NCI-H2196 (cell line): ENCODE results near the gene TEX10.
A peak's percentile ranks its signal among the peaks of the same experiment; 100 is the strongest.
"Not testable (repeated sequence)": the region's sequence is repeated elsewhere in the genome, so short reads cannot be mapped to it uniquely, and the experiment has no call there.

ENCODE experiments used
- DNase-seq: peaks from one replicate; lab custom pipeline; 2025; ENCODE audit not compliant: unreplicated experiment; lab: John Stamatoyannopoulos, UW

The TEX10 gene

DNA sequence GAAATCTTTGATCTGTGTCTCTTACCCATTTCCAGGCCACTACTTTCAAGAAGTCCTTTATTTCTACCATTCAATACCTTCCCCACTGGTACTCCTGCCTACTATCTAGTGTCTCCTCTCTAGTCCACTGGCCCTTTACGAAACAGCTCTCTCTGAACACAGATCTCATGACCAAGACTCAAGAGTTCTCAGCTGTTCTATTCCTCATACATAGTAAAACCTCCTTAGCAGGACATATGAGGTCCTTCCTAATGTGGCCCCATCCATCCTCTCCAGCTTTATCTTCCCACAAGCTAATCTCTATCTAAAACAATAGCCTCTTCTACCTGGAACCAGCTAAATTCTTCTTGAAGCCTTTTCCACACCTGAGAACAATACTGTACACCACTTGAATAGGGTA lies 2.6 kb downstream of the TEX10 start:
- no peak for DNase-seq

DNA sequence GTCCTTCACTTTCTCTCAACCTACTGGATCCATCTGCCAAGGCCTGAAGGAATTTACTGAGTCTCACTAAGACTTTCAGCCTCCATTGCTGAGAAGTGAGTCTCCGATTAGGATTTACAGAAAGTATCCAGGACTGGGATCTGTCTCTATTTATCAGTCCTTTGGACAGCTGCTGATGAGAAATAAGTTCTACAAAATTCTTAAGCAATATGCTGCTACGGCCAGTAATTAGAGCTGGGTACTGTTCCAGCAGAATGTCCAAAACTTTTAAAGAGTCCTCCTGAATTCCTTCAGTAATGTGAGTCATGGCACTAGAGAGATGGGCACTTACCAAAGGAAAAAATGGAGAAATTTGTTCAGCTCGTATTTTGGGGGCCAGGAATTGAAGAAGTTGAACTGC lies 5.9 kb downstream of the TEX10 start:
- no peak for DNase-seq

DNA sequence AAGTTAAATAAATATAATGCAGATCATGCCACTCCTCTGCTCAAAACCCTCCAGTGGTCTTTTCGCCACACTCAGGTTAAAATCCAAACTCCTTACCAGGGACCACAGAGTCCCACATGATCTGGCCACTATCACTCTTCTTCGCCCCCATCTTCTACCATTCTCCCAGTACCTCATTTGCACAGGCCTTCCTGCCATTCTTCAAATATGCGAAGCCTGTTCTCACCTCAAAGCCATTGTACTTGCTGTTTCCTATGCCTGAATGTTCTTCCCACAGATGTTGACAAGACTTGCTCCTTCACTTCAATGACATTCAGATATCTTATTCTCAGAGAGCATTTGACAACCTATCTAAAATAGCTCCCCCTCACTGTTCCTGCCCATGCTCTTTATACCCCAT lies 10.9 kb downstream of the TEX10 start:
- no peak for DNase-seq

DNA sequence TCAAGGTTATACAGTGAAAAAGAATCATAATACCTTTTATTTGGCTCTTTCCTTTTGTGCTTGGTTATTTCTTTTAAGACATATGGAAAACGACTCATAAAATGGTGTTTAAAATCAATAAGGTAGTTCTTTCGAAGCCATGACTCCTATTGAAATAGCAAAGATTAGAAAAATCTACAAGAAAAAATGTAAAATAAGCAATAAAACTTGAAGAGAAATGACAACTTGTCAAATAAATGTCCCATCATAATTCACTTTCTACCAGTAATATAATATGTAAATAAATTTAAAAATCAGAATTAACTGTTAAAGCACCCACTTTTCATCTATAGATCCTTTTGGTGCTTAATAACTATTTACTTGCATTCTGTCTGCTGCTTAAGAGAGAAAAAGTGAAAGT lies 12.5 kb downstream of the TEX10 start:
- DNase-seq = no peak

DNA sequence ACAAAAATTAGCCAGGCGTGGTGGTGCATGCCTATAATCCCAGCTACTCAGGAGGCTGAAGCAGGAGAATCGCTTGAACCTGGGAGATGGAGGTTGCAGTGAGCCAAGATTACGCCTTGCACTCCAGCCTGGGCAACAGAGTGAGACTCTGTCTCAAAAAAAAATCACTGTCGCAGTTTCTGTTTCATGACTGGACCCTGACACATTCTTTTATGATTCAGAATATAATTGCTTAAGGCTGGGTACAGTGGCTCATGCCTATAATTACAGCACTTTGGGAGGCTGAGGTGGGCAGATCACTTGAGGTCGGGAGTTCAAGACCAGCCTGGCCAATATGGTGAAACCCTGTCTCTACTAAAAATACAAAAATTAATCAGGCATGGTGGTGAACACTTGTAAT lies 14.0 kb downstream of the TEX10 start:
- DNase-seq = not testable (repeated sequence)

DNA sequence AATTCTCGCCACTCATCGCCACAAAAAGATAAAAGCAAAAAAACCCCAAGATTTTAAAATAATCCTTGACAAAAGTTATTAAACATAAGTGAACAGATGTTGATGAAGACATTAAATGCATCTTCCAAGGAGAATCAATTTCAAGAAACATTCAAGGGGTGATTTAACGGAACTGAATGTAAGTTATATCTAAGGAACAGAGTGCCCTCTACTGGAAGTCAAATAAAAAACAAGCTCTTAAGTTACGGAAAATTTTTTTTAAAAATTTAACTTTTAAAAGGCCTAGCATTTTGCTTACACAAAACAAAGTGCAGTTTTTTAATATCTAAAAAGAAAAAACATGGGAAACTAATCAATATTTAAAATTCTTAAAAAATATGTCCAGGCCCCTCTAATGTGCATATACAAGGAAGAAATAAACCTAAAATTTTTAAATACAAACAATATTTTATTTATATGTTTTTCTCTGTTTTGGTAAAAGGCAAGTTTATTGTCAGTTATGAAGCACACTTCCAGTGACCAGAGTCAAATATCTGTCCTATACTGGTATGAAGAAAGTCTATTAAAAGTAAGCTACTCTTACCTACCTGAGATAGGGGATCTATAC lies 28.0 kb downstream of the TEX10 start:
- peak; percentile 11 for DNase-seq

DNA sequence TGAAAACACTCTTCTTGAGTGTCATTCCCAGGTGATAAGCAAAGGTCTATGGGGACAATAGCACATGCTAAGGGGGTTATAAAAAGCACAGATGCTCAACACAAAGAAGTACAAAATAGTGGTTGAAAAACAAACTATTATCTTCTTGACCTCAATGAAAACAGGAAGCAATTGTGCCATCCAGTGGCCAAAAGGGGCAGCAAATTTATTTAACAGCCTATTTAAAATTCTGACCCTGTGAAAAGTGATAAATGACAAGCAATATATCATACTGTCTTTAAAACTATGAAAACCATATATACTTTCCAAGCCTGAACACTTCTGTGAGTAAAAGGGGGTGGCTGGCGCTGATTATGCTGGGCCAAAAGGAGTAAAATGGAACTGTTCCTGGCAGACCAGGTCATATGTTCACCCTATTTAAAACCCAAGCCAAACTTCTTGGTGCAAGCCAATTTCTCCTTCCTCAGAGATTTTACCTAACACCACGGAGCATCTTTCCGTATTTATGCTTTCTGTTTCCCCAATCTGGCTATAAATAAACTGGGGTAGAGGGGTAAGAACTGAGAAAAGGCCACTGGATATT lies 29.7 kb downstream of the TEX10 start:
- peak; percentile 61 for DNase-seq

DNA sequence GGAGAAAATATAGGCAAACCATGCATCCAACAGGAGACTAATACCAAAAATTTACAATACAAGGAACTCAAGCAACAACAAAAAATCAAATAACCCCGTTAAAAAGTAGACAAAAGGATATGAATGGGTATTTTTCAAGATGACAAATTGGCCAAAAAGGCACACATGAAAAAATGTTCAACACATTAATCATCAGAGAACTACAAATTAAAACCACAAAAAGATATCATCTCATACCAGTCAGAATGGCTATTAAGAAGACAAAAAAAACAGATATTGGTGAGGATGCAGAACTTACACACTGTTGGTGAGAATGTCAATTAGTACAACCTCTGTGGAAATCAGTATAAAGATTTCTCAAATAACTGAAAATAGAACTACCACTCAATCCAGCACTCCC lies 35.0 kb downstream of the TEX10 start:
- no peak for DNase-seq

DNA sequence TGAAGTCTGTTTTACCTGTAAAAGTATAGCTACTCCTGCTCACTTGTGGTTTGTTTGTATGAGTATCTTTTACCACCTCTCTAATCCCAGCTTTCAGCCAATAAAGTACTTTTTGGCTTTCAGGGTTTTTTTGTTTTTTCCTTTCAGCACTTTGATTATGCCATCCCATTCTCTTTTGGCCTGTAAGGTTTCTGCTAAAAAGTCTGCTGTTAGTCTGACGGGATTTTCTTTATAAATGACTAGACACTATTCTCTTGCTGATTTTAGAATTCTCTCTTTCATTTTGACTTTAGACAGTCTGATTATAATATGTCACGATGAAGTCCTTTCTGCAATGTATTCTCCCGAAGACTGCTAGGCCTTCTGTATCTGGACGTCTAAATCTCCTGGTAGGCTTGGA lies 37.2 kb downstream of the TEX10 start:
- DNase-seq = no peak

DNA sequence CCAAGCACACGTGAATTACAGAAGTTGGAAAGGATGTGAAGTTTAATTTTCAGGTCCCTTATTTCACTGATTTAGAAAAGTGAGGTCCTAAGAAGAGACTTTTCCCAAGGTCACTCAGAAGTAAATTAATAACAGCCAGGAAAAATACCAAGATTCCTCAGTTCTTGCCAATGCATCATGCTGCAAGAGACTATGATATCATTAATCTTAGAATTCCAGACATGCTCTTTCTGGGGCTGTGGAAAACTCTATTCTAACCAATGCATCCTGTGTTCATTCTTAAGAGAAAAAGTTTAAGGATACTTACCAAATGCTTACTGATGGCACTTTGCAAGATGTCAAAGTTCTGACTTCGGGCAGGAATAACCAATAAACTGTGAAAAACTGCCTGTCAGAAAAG lies 42.8 kb downstream of the TEX10 start:
- DNase-seq = no peak

DNA sequence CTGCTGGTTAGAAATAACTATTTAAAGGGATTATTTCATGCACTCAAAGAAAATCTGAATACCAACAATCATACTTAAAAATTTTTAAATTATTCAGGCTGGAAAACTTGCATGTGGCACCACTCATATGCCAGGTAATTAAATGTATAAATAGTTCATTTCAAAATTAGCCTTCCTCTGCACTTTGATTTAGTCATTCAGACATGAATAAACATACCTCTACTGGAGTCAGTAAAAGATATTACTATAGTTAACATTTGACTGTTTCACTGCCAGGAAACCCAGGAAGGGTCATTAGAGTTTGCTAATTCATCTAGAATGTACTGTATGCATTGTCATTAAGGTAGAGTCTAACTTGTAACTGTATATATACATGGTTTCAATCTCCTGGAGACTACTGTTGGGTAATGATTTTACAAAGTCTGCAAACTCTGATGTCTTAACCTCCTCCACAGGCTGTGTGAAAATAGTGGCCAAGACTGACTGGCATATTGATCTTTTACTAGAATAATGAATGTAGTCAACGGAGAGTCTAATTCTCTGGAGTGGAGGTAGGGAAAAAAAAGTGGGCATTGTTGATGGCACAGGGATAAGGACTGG lies 43.7 kb downstream of the TEX10 start:
- DNase-seq = no peak

DNA sequence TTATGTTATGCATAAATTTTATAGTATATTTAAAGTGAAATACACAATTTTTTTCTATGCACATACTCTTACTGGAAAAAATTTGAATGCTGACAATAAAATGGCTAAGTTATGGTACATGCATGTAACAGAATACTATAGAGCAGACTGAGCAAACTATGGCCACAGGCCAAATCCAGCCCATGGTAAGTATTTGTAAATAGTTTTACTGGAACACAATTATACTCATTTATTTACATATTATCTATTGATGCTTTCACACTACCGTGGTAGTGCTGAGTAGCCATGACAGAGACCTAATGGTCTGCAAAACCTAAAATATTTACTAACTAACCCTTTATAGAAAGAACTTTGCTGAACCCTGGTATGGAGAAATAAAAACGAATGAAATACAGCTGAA lies 45.7 kb downstream of the TEX10 start:
- peak; percentile 10 for DNase-seq

DNA sequence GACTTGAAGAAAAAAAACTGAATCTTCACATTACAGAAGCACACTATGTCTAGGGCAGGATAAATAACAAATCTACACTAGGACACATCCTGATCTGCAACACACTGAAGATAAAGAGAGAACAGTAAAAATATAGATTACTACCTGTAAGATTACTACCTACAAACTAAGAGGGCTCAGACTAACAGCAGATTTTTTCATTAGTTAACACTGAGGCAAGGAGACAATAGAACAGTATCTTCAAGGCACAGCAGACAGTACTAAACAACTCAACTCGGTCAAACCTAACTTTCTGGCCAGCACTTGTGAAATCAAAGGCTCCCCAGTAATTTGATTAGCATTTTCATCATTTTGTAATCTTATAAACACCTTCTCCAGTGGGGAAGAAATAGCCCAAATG lies 46.5 kb downstream of the TEX10 start:
- DNase-seq = no peak

DNA sequence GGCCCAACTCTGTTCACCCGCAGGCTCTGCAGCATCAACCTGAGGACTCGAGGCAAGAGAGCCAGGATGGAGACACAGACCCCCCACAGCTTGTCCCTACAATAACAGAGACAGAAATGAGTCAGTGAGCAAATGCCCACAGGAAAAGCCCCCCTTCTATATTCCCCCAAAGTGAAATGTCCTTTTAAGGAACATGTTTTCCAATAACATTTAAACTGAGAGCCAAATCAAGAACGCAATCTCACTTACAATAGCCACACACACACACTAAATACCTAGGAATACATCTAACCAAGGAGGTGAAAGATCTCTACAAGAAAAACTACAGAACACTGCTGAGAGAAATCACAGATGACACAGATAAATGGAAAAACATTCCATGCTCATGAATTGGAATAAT lies 49.0 kb downstream of the TEX10 start:
- DNase-seq = no peak

DNA sequence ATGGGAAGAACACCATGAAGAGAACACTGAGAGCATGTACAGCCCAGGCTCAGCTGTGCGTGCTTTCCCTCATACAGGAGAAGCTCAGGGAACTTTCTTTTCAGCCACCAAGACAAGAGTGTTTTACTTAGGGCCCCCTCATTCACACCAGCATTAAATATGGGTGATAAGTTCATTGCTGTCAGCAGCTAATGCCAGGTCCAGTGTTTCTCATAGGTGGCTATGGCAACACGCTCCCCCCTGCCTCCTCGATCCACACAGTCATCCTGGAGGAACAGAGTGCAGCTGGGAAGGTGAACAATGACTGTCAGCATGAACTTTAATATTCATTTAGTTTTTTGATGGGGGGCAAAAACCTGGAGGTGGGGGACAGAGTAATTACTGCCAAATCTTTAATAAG lies 54.4 kb downstream of the TEX10 start:
- no peak for DNase-seq

DNA sequence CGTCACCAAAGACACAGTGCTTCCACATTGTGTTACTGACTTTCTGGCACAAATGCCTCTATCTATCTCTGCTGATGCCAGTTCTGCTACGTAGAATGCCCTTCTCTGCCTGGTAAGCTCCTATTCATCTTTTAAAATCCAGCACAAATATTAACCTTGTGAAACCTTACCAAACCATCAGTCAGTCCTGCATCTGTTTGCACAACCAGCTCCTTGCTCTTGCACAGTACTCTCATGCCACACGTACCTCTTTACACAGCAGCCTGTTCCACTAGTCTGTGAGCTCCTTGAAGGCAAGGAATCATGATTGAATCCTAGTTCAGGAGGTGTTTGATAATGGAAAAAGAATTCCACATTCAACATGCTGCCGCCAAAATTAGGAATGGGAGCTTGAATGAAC lies 56.3 kb downstream of the TEX10 start:
- no peak for DNase-seq

DNA sequence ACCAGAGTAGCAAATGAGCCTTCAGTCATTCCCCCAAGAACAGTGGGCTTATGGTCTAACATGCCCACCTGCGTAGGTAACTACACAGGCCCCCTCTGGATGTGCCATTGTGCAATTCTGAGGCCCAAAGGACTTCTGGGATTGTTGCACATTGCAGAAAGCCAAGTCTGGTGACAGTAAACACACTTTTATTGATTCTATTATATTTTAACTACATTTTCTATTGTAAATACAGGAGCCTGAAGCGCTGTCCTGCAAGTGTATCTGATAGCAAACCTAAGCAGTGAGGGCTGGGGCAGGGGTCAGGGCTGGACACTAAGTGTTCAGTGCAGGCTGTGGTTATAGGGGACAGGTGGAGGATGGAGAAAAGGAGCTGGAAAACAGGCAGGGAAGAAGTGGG lies 57.5 kb downstream of the TEX10 start:
- DNase-seq = no peak

DNA sequence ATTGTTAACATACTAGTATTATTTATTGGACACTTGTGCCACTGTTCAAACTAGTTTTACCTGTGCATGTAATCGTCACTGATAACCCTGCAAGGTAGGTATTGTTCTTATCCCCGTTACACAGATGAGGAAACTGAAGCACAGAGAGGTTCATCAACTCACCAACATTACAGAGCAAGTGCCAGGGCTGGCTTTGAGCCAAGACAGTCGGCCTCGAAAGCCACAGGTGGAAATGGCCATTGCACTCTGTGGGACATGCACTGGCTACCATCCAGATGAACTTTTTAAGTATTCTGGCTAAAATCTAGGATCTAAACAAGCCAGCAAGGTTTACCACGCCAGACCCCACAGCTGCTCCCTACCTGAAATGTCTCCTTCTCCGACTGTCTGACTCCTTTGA lies 57.9 kb downstream of the TEX10 start:
- DNase-seq = no peak

DNA sequence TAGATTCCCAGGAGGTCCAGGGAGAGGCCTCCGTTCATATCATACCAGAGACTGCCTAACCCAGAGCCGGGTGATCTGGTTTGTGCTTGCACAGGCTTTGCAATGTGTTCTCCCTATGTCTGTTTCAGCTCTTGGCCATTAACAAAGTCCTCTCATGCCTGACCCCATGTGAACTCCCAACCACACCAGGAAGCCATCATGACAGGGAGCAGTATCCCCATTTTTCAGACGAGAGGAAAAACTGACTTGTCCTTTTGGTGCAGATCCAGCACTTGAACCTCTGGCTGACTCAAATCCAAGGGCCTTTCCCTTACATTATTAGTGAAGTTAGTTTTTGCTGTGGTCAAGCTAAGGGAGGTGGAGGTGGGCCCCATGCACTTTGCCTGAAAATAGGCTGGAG lies 58.4 kb downstream of the TEX10 start:
- DNase-seq = no peak

DNA sequence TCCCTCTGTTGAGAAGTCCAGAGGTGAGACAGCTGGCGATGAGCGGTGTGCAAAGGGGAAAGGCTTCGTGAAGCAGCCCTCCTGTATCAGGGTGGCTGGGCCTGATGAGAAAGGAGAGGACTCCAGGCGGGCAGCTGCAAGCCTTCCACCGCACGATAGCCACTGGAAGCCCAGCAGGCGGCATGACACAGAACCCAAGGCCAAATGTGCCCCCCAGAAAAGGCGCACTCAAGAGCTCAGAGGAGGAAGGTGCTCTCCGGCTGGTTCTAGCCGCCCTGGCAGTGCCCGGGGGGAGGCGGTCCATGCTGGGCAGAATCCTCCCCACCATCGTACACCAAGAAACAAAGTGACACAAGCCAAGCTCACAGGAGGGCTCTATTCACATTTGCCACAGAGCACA lies 60.3 kb downstream of the TEX10 start:
- DNase-seq = no peak

DNA sequence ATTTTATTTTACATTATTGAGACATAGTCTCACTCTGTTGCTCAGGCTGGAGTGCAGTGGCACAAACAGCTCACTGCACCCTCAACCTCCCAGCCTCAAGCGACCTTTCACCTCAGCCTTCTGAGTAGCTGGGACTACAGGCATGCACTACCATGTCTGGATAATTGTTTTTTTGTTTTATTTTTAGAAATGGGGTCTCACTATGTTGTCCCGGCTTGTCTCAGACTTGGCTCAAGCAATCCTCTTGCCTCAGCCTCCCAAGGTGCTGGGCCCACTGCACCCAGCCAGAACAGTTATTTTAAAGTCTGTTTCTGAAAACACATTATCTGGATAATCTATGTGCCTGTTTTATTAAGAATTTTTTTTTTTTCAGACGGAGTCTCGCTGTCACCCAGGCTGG lies 62.0 kb downstream of the TEX10 start:
- DNase-seq = no peak

DNA sequence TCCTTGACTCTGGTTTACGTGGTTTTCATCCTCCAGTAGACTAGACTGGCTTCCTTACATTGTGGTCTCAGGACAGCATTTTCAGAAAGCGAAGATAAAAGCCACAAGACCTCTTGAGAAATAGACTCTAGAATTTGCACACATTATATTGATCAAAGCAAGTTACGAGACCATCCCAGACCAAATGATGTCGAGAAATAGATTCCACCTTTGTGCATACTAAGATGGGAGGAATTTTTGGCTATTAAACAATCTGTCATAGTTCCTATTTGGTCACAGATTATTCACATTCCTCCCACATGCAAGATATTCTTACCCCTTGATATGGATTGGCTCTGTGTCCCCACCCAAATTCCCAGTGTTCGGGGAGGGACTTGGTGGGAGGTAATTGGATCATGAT lies 65.6 kb downstream of the TEX10 start:
- DNase-seq = no peak

DNA sequence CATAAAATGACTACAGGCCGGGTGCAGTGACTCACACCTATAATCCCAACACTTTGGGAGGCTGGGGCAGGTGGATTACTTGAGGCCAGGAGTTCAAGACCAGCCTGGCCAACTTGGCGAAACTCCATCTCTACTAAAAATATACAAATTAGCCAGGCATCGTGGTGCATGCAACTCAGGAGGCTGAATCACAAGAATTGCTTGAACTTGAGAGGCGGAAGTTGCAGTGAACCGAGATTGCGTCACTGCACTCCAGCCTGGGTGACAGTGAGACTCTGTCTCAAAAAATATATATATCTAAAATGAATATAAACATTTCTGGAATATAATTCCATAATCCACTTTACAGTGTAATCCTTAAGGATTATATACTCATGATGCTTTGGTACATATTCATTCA lies 66.5 kb downstream of the TEX10 start:
- no peak for DNase-seq
